DOHH2 (cell line): Measurements from ENCODE around the gene TNFSF10.

Experiments used
- H3F3A ChIP-seq: fragments of 200-600 bp; sonication (generic), shearing (Covaris generic); 2 replicates; pipeline ENCODE4 v1.6.0; 2016; ENCODE audit warnings: antibody characterized with exemption, mild to moderate bottlenecking; ENCODE audit not compliant: control insufficient read depth, insufficient read depth
- H3K27ac ChIP-seq: fragments of 200-600 bp; sonication (generic); 2 replicates; pipeline ENCODE4 v1.5.1; 2014; ENCODE audit warnings: low read depth, mild to moderate bottlenecking, low read length, moderate library complexity
- H3K27me3 ChIP-seq: fragments of 200-600 bp; sonication (generic); 2 replicates; pipeline ENCODE4 v1.6.1; 2014; ENCODE audit warnings: mild to moderate bottlenecking, low read length, mixed read lengths; ENCODE audit not compliant: control insufficient read depth
- H3K36me3 ChIP-seq: fragments of 200-600 bp; sonication (generic); 2 replicates; pipeline ENCODE4 v1.6.1; 2014; ENCODE audit warnings: mild to moderate bottlenecking, low read length, moderate library complexity, mixed read lengths; ENCODE audit not compliant: control insufficient read depth
- H3K4me1 ChIP-seq: fragments of 200-600 bp; sonication (generic); 2 replicates; pipeline ENCODE4 v1.6.1; 2014; ENCODE audit warnings: mild to moderate bottlenecking, low read length, mixed read lengths; ENCODE audit not compliant: control insufficient read depth
- H3K4me2 ChIP-seq: fragments of 200-600 bp; sonication (generic); 2 replicates; pipeline ENCODE4 v1.6.0; 2014; ENCODE audit warnings: mild to moderate bottlenecking, low read length, moderate library complexity
- H3K4me3 ChIP-seq: fragments of 200-600 bp; sonication (generic); 2 replicates; pipeline ENCODE4 v1.5.1; 2014; ENCODE audit warnings: mild to moderate bottlenecking, low read length, mixed read lengths
- H3K79me2 ChIP-seq: fragments of 200-600 bp; sonication (generic); 2 replicates; pipeline ENCODE4 v1.6.1; 2014; ENCODE audit warnings: mild to moderate bottlenecking, low read length, mixed read lengths; ENCODE audit not compliant: control insufficient read depth
- H3K9me2 ChIP-seq: fragments of 200-600 bp; sonication (generic); replicated peaks from 2 replicates; pipeline ENCODE4 v1.6.1; 2014; ENCODE audit warnings: mild to moderate bottlenecking, low read length, mixed read lengths; ENCODE audit not compliant: control insufficient read depth
- H3K9me3 ChIP-seq: fragments of 200-600 bp; sonication (generic); 2 replicates; pipeline ENCODE4 v1.6.1; 2014; ENCODE audit warnings: antibody characterized with exemption, low read length, mixed read lengths; ENCODE audit not compliant: control insufficient read depth, insufficient read depth
- H4K20me1 ChIP-seq: fragments of 200-600 bp; sonication (generic); 2 replicates; pipeline ENCODE4 v1.6.0; 2014; ENCODE audit warnings: low read depth, mild to moderate bottlenecking, antibody characterized with exemption, low read length, moderate library complexity; ENCODE audit not compliant: control insufficient read depth, insufficient read depth
- EZH2phosphoT487 ChIP-seq: fragments of 200-600 bp; sonication (generic); IDR thresholded peaks from 2 replicates; pipeline ENCODE4 v1.6.1; 2017; ENCODE audit warnings: borderline replicate concordance, mild to moderate bottlenecking, antibody characterized with exemption, low read length, moderate library complexity, mixed read lengths
- TF ChIP-seq, protein P1 (sequence below): fragments of 200-600 bp; sonication (generic); IDR thresholded peaks from one replicate; pipeline ENCODE4 v1.5.1; 2014; ENCODE audit warnings: antibody characterized with exemption, mild to moderate bottlenecking, low read depth, low read length; ENCODE audit not compliant: poor library complexity, severe bottlenecking

Gene TNFSF10

DNA sequence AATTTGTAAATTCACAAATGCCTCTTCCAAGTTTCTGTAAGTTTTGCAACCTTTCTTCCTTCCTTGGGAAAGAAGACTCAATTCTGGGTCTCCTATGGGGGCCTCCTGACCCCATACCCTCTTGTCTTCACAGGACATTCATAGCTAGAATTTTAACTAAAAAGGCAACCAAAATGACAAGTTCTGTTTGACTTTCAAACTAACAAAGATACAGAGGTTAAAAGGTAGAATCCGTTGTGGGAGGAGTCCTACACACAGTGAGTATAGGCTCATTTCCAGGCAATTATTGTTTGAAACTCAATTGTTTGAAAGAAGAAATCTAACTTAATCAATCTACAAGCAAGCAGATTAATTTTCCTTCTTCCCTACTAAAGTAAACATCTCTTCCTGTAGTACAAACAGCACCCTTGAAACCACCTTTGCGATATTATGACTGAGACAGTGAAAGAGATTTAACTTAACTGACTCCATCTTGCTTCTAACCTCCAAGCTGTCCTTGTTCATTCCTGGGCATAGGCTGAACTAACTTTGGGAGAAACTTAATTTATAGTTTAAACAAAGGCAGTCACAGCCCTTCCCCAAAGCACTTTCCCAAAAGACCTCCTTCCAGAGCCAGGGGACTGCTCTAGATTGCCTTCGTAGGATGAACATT lies 14.4 kb upstream of the TNFSF10 start:
- no peaks in the 10 kb centered on the region for H3K27me3 ChIP-seq
- TF ChIP-seq, protein P1, sequence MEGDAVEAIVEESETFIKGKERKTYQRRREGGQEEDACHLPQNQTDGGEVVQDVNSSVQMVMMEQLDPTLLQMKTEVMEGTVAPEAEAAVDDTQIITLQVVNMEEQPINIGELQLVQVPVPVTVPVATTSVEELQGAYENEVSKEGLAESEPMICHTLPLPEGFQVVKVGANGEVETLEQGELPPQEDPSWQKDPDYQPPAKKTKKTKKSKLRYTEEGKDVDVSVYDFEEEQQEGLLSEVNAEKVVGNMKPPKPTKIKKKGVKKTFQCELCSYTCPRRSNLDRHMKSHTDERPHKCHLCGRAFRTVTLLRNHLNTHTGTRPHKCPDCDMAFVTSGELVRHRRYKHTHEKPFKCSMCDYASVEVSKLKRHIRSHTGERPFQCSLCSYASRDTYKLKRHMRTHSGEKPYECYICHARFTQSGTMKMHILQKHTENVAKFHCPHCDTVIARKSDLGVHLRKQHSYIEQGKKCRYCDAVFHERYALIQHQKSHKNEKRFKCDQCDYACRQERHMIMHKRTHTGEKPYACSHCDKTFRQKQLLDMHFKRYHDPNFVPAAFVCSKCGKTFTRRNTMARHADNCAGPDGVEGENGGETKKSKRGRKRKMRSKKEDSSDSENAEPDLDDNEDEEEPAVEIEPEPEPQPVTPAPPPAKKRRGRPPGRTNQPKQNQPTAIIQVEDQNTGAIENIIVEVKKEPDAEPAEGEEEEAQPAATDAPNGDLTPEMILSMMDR: no peak
- TF ChIP-seq EZH2phosphoT487: no peak
- H3K4me1 ChIP-seq: no peaks in the 10 kb centered on the region
- no peaks in the 10 kb centered on the region for H4K20me1 ChIP-seq
- no peak overlapping the region for H3K4me3 ChIP-seq
- H3K4me2 ChIP-seq: no peak overlapping the region
- no peaks in the 10 kb centered on the region for H3K36me3 ChIP-seq
- H3K27ac ChIP-seq: no peak overlapping the region
- H3K9me2 ChIP-seq: no peaks in the 10 kb centered on the region
- no peaks in the 10 kb centered on the region for H3K79me2 ChIP-seq
- no peaks in the 10 kb centered on the region for H3K9me3 ChIP-seq
- H3F3A ChIP-seq: no peaks in the 10 kb centered on the region

DNA sequence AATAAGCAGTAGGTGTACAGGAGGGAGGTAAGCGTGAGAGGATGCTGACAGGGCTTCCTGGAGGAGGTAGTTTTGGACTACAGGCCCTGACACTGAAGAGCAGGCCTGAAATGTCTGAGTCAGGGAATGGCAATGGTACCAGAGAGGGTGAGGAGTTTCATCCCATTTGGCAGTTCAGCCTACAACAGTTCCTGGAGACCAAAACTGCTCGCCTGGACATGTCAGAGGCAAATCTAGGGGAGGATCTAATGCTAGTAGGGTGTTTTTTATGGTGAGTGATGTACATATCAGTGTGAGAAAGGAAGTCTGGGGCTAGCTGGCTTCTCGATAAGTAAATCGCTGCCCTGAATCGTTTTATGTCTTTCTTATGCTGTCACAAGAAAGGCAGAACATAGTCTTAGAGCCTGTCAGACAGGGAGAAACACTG lies 13.8 kb upstream of the TNFSF10 start:
- no peak overlapping the region for H3K27ac ChIP-seq
- no peaks in the 10 kb centered on the region for H3K9me3 ChIP-seq
- no peaks in the 10 kb centered on the region for H3K27me3 ChIP-seq
- TF ChIP-seq, protein P1: no peak
- TF ChIP-seq EZH2phosphoT487: no peak
- H3K79me2 ChIP-seq: no peaks in the 10 kb centered on the region
- no peaks in the 10 kb centered on the region for H3K36me3 ChIP-seq
- H3K4me2 ChIP-seq: no peak overlapping the region
- H3F3A ChIP-seq: no peaks in the 10 kb centered on the region
- no peaks in the 10 kb centered on the region for H4K20me1 ChIP-seq
- no peak overlapping the region for H3K4me3 ChIP-seq
- H3K9me2 ChIP-seq: no peaks in the 10 kb centered on the region
- H3K4me1 ChIP-seq: no peaks in the 10 kb centered on the region

DNA sequence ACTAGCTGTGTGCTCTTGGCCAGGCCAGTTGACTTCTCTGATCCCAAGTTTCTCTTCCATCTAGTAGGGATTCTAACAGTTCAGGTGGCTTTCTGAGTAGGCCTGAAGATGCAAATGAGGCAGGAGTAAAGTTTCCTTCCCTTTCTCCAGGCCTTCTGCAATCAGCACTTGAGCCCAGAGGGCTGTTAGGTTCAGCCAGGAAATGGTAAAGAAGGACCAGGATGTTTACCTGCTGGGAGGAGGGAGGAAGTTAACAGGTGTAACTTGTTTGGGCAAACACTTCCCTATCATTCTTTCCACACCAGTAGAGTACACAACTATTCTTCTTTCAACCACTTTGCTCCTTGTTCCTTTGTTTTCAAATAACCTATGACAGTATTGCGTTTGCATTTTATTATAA lies 13.3 kb upstream of the TNFSF10 start:
- Histone ChIP-seq H3K27me3 (no peaks in the 10 kb centered on the region), H3K27ac (no peak overlapping the region), H3K9me3 (no peaks in the 10 kb centered on the region), H3F3A (no peaks in the 10 kb centered on the region), H3K4me3 (no peak overlapping the region), H3K4me1 (no peaks in the 10 kb centered on the region), H3K36me3 (no peaks in the 10 kb centered on the region), H3K4me2 (no peak overlapping the region), H3K9me2 (no peaks in the 10 kb centered on the region), H3K79me2 (no peaks in the 10 kb centered on the region), H4K20me1 (no peaks in the 10 kb centered on the region)
- TF ChIP-seq EZH2phosphoT487: no peak
- TF ChIP-seq, protein P1: no peak
